Right cardiac atrium (tissue), 5 donors: Measurements from ENCODE around the gene KNDC1. TPM values are rescaled to one million over a fixed set of nuclear protein-coding genes. Genes with fewer than 3 reads are reported as not detected.

Experiments
- ATAC-seq, 2 donors: fragments of 200-7000 bp; cut with Tn5 transposase; one replicate each; pipeline versions ENCODE4 v1.8.0 to v1.9.1; 2020; ENCODE audit warnings: moderate library complexity in 2 of 2, mild to moderate bottlenecking in 1 of 2
- DNase-seq, 3 donors: peaks; one replicate each; pipeline ENCODE4 v3.0.0-alpha.2; 2020
- H3K27ac ChIP-seq: one replicate; pipeline ENCODE4 v1.5.1; 2013; ENCODE audit warnings: mild to moderate bottlenecking, low read length, control low read depth, moderate library complexity
- H3K27me3 ChIP-seq: one replicate; pipeline ENCODE4 v1.6.1; 2013; ENCODE audit not compliant: control insufficient read depth, insufficient read depth
- H3K4me1 ChIP-seq: one replicate; pipeline ENCODE4 v1.6.1; 2013; ENCODE audit warnings: low read length; ENCODE audit not compliant: control insufficient read depth, insufficient read depth
- H3K4me3 ChIP-seq: one replicate; pipeline ENCODE4 v1.5.1; 2013; ENCODE audit warnings: low read length, control low read depth
- H3K9me3 ChIP-seq: one replicate; pipeline ENCODE4 v1.6.1; 2013; ENCODE audit warnings: low read length; ENCODE audit not compliant: control insufficient read depth
- WGBS: extraction: QIAGEN DNeasy Blood & Tissue Kit; methylation state at CpG from one replicate; pipeline ENCODE4 v1.1.7; 2013; 5-methylcytosine and 5-hydroxymethylcytosine counted together
- intact Hi-C, 4 donors: fragments of 100-400 bp; cut with DNase I; formaldehyde crosslinking; loops; one replicate each; pipeline versions ENCODE4 v1.11.0 to v1.14.0; 2022 to 2023
- polyA plus RNA-seq: library from polyadenylated mRNA; stranded (reverse); fragments of 200-250 nt; gene quantifications from one replicate; pipeline ENCODE4 v1.2.3, GENCODE V29; 2013
- total RNA-seq, 4 donors: library from RNA; stranded (reverse); fragmentation: NEBNext Ultra II Directional; extraction: Animal tissue kit (Norgen Biotek cat#: 25700); gene quantifications; one replicate each; pipeline ENCODE4 v1.2.1, GENCODE V29; 2021
- donor health status: healthy with polysubstance abuse.
- donor health status: DM: no; HTN: yes; CAD: no.
- donor health status: DM: no; HTN: no; CAD: no.
- donor health status: DM: no; HTN: yes; CAD: no; lungs with severe emphysema.
- donor health status: DM: yes; HTN: yes; CAD: no.

KNDC1 gene
- total and polyA plus RNA-seq, 5 donors = 0.23 to 1.4 (median 0.50) TPM

GRCh38 chr10:133164816-133165555 is 5.0 kb downstream of the KNDC1 start:
- DNase-seq (peak in 2 of 3 donors; percentile 45 to 46), ATAC-seq (no peak)
- Histone ChIP-seq H3K9me3 (no peaks in the 10 kb centered on the region), H3K4me3 (no peak overlapping the region), H3K27me3 (no peaks in the 10 kb centered on the region), H3K4me1 (no peaks in the 10 kb centered on the region), H3K27ac (no peak overlapping the region)
- 81% methylated on average over 26 of the region's 26 CpGs for WGBS
- intact Hi-C loops = no loop called here

- H3K27ac ChIP-seq = no peak overlapping the region
- WGBS = 89% methylated on average over 40 of the region's 40 CpGs
These were observed 5.8 kb downstream of the KNDC1 start for GRCh38 chr10:133165556-133166503.

GRCh38 chr10:133166504-133166827 is 6.4 kb downstream of the KNDC1 start:
- H3K9me3 ChIP-seq = no peaks in the 10 kb centered on the region
- no peaks in the 10 kb centered on the region for H3K4me1 ChIP-seq
- 85% methylated on average over 11 of the region's 11 CpGs for WGBS
- no peak overlapping the region for H3K27ac ChIP-seq
- DNase-seq = no peak
- no peak for ATAC-seq
- no peak overlapping the region for H3K4me3 ChIP-seq
- intact Hi-C loops = no loop called here
- no peaks in the 10 kb centered on the region for H3K27me3 ChIP-seq

More at GRCh38 chr10:133165556-133166503, 5.8 kb downstream of the KNDC1 start:
- intact Hi-C loops = no loop called here
- DNase-seq (peak in 1 of 3 donors; percentile 38), ATAC-seq (no peak)
- H3K27me3 ChIP-seq = no peaks in the 10 kb centered on the region
- H3K4me1 ChIP-seq = no peaks in the 10 kb centered on the region
- H3K9me3 ChIP-seq = no peaks in the 10 kb centered on the region
- H3K4me3 ChIP-seq = no peak overlapping the region

- H3K4me3 ChIP-seq = no peak overlapping the region
- no peaks in the 10 kb centered on the region for H3K27me3 ChIP-seq
- no peak overlapping the region for H3K27ac ChIP-seq
- H3K4me1 ChIP-seq = no peaks in the 10 kb centered on the region
- 72% methylated on average over 66 of the region's 66 CpGs for WGBS
- H3K9me3 ChIP-seq = no peaks in the 10 kb centered on the region
- intact Hi-C loops = no loop called here
- peak; percentile 14 to 16 for ATAC-seq
- peak in 2 of 3 donors; percentile 67 to 76 for DNase-seq
These were observed 7.0 kb downstream of the KNDC1 start for GRCh38 chr10:133166828-133167692.

- ATAC-seq (peak in 1 of 2 donors; percentile 13), DNase-seq (peak in 1 of 3 donors; percentile 41)
- 89% methylated on average over 37 of the region's 37 CpGs for WGBS
- H3K27me3 ChIP-seq = no peaks in the 10 kb centered on the region
- H3K4me3 ChIP-seq = no peak overlapping the region
- no peaks in the 10 kb centered on the region for H3K4me1 ChIP-seq
- H3K9me3 ChIP-seq = no peaks in the 10 kb centered on the region
- intact Hi-C loops = no loop called here
- no peak overlapping the region for H3K27ac ChIP-seq
These were observed 7.9 kb downstream of the KNDC1 start for GRCh38 chr10:133167693-133168616.

GRCh38 chr10:133168617-133169031 is 8.6 kb downstream of the KNDC1 start:
- DNase-seq = peak in 1 of 3 donors; percentile 42
- no peaks in the 10 kb centered on the region for H3K27me3 ChIP-seq
- WGBS = 81% methylated on average over 14 of the region's 14 CpGs
- H3K4me3 ChIP-seq = no peak overlapping the region
- no peaks in the 10 kb centered on the region for H3K9me3 ChIP-seq
- ATAC-seq = no peak
- no peak overlapping the region for H3K27ac ChIP-seq
- intact Hi-C loops = no loop called here
- no peaks in the 10 kb centered on the region for H3K4me1 ChIP-seq

- intact Hi-C loops = no loop called here
- Histone ChIP-seq H3K27ac (no peak overlapping the region), H3K27me3 (no peaks in the 10 kb centered on the region), H3K9me3 (no peaks in the 10 kb centered on the region), H3K4me3 (no peak overlapping the region), H3K4me1 (no peaks in the 10 kb centered on the region)
- WGBS = 95% methylated on average over 30 of the region's 30 CpGs
- ATAC-seq (no peak), DNase-seq (peak in 1 of 3 donors; percentile 42)
These were observed 9.3 kb downstream of the KNDC1 start for GRCh38 chr10:133169173-133169947.

GRCh38 chr10:133170092-133170491 is 10.1 kb downstream of the KNDC1 start:
- no peak overlapping the region for H3K27ac ChIP-seq
- H3K4me3 ChIP-seq = no peak overlapping the region
- H3K27me3 ChIP-seq = no peaks in the 10 kb centered on the region
- H3K9me3 ChIP-seq = no peaks in the 10 kb centered on the region
- intact Hi-C loops = no loop called here
- peak in 1 of 3 donors; percentile 41 for DNase-seq
- ATAC-seq = no peak
- 81% methylated on average over 17 of the region's 17 CpGs for WGBS
- no peaks in the 10 kb centered on the region for H3K4me1 ChIP-seq

GRCh38 chr10:133173860-133174640 is 14.0 kb downstream of the KNDC1 start:
- ATAC-seq (no peak), DNase-seq (no peak)
- Histone ChIP-seq H3K27ac (no peak overlapping the region), H3K9me3 (no peaks in the 10 kb centered on the region), H3K4me3 (no peak overlapping the region), H3K4me1 (no peaks in the 10 kb centered on the region), H3K27me3 (no peaks in the 10 kb centered on the region)
- 86% methylated on average over 15 of the region's 15 CpGs for WGBS
- intact Hi-C loops = no loop called here
